Measurements from ENCODE around the gene TMEM223. TPM values are rescaled to one million over a fixed set of nuclear protein-coding genes. Genes with fewer than 3 reads are reported as not detected.
"Not testable (repeated sequence)": the region's sequence is repeated elsewhere in the genome, so short reads cannot be mapped to it uniquely, and the experiment has no call there.

TMEM223 gene
- total RNA-seq, 1 donor from 2014 or later = 15.1 TPM

DNA sequence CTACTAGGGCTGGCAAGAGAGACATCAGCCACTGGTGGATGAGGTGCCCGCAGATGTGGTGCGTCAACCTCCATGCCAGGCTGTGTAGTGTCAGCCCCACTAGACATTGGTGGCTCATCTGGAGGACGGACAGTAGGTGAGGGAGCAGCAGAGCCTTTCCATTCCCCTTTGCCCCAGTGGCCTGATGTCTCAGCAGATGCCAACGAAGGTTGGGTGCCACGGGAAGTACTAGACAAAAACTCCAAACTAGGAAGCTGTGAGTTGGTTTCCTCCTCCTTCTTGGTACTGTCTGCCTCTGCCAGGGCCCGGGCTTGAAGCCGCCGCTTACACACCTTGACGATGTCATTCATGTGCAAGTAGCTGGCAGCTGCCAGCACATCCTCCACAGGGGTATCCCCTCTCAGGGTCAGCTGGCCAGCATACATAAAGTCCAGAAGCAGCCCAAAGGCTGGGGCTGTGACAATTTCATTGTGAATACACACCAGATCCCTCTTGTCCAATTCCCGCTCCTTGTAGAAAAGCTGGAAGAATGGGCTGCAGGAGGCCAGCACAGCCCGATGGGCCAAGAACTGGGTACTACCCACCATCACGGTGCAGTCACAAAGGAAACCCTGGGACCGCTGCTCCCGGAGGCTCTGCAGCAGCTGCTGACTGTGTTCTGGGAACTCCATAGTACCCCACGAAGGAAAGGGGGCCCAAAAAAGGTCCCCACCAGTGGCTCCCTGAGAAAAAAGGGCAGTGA lies 38.6 kb downstream of the TMEM223 start:
- DNase-seq (ENCODE audit: low read depth) = no peak

- DNase-seq (ENCODE audit: low read depth) = no peak
Observed at GRCh38 chr11:62752177-62752785, 39.5 kb downstream of the TMEM223 start.

- DNase-seq (ENCODE audit: low read depth) = not testable (repeated sequence)
Observed at GRCh38 chr11:62749931-62750330, 41.9 kb downstream of the TMEM223 start.

- DNase-seq (ENCODE audit: low read depth) = no peak
Observed at GRCh38 chr11:62747475-62748160, 44.2 kb downstream of the TMEM223 start.

Other genes starting within 250 kb of the TMEM223 start
- 409 and 1,601 TPM in 2 replicates for gene AHNAK, start 245.2 kb downstream of the TMEM223 start, total RNA-seq
- 1,513 and 1,623 TPM in 2 replicates for gene EEF1G, start 218.1 kb downstream of the TMEM223 start, total RNA-seq
- 5.9 and 12.7 TPM in 2 replicates for gene TUT1, start 200.5 kb downstream of the TMEM223 start, total RNA-seq
- gene MTA2, start 190.1 kb downstream of the TMEM223 start, total RNA-seq = 121 and 212 TPM in 2 replicates
- gene EML3, start 179.2 kb downstream of the TMEM223 start, total RNA-seq = 14.9 and 29.7 TPM in 2 replicates
- gene ROM1, start 178.7 kb downstream of the TMEM223 start, total RNA-seq = 0.87 and 2.5 TPM in 2 replicates
- gene B3GAT3, start 170.0 kb downstream of the TMEM223 start, total RNA-seq = 37.2 and 39.6 TPM in 2 replicates
- gene GANAB, start 145.4 kb downstream of the TMEM223 start, total RNA-seq = 146 and 347 TPM in 2 replicates
- 28.1 and 33.8 TPM in 2 replicates for gene INTS5, start 138.7 kb downstream of the TMEM223 start, total RNA-seq
- gene C11orf98, start 126.8 kb downstream of the TMEM223 start, total RNA-seq = 20.8 and 33.9 TPM in 2 replicates
- 3.6 and 13.5 TPM in 2 replicates for gene CSKMT, start 126.7 kb downstream of the TMEM223 start, total RNA-seq
- gene UQCC3, start 120.3 kb downstream of the TMEM223 start, total RNA-seq = 4.1 and 6.1 TPM in 2 replicates
- gene LBHD1, start 119.7 kb downstream of the TMEM223 start, total RNA-seq = 3.9 and 5.0 TPM in 2 replicates
- gene UBXN1, start 112.9 kb downstream of the TMEM223 start, total RNA-seq = 97.6 and 105 TPM in 2 replicates
- 0.17 and 0.25 TPM in 2 replicates for gene LRRN4CL, start 102.5 kb downstream of the TMEM223 start, total RNA-seq
- gene BSCL2, start 84.6 kb downstream of the TMEM223 start, total RNA-seq = 47.8 and 50.4 TPM in 2 replicates
- gene GNG3, start 84.3 kb downstream of the TMEM223 start, total RNA-seq = not detected in 2 replicates
- 4.3 and 18.4 TPM in 2 replicates for gene HNRNPUL2, start 64.5 kb downstream of the TMEM223 start, total RNA-seq
- gene TTC9C, start 63.5 kb downstream of the TMEM223 start, total RNA-seq = 25.0 and 25.1 TPM in 2 replicates
- gene ZBTB3, start 37.8 kb downstream of the TMEM223 start, total RNA-seq = 8.7 and 11.8 TPM in 2 replicates
- 46.0 and 78.3 TPM in 2 replicates for gene POLR2G, start 30.4 kb downstream of the TMEM223 start, total RNA-seq
- gene TAF6L, start 20.6 kb downstream of the TMEM223 start, total RNA-seq = 15.1 and 20.7 TPM in 2 replicates
- 26.6 and 46.4 TPM in 2 replicates for gene TMEM179B, start 4.6 kb downstream of the TMEM223 start, total RNA-seq
- 7.6 and 50.3 TPM in 2 replicates for gene NXF1, start 13.4 kb upstream of the TMEM223 start, total RNA-seq
- 23.1 and 38.8 TPM in 2 replicates for gene STX5, start 40.0 kb upstream of the TMEM223 start, total RNA-seq
- not detected in 2 replicates for gene TEX54, start 40.8 kb upstream of the TMEM223 start, total RNA-seq
- gene WDR74, start 47.6 kb upstream of the TMEM223 start, total RNA-seq = 42.8 and 59.9 TPM in 2 replicates
- gene SLC3A2, start 88.9 kb upstream of the TMEM223 start, total RNA-seq = 95.0 and 163 TPM in 2 replicates
- not detected in 2 replicates for gene CHRM1, start 129.4 kb upstream of the TMEM223 start, total RNA-seq
- gene SLC22A6, start 193.0 kb upstream of the TMEM223 start, total RNA-seq = not detected in 2 replicates
- not detected in 2 replicates for gene SLC22A8, start 223.8 kb upstream of the TMEM223 start, total RNA-seq

Data from renal cortical epithelial cell (primary cell).